Activated CD4-positive, alpha-beta T cell treated with anti-CD3 and anti-CD28 coated beads, Interleukin-2, amount 50 U/mL, for 4 hours (primary cell): Measurements from ENCODE around the gene RNF7.
"Not testable (repeated sequence)": the region's sequence is repeated elsewhere in the genome, so short reads cannot be mapped to it uniquely, and the experiment has no call there.

Source experiments
- DNase-seq, 2 experiments: peaks; one replicate each; pipeline ENCODE4 v3.0.0-alpha.2; 2020

Gene RNF7

DNA sequence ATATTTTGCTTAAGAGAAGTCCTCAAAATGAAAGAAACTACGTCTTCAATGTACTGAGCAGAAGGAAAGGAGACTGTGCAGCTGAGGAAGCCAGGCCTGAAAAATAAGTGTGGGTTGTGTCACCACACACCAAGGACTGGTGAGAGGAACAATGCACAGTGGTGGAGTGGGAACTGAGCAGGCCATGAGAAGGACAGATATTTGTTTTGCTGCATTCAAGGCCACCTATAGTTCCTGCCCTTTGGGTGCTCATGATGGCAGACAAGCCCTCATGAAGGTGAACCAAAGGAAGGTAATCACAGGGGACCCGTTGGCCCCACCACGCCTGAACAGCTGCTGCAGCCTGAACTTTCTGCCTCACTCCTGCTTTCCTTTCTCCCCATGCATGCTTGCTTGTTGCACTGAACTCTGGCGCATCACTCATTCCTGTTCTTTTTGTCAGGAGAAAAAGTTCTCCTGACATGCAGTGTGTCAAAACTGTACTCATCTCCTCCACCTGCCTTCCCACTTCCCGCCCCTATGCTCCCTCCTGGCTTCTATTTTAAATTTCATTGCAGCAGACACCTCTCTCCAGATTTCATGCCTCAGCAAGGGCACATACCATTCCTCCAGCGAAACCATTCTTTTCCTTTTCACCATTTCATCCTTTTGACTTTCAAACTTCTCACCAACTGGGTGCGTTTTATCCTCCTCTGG, 2.2 kb upstream of the RNF7 start:
- DNase-seq, result no peak

- no peak for DNase-seq
Observed at GRCh38 chr3:141737093-141737492, 1.0 kb upstream of the RNF7 start.

GRCh38 chr3:141737678-141738021, 448 bp upstream of the RNF7 start:
- no peak for DNase-seq

DNA sequence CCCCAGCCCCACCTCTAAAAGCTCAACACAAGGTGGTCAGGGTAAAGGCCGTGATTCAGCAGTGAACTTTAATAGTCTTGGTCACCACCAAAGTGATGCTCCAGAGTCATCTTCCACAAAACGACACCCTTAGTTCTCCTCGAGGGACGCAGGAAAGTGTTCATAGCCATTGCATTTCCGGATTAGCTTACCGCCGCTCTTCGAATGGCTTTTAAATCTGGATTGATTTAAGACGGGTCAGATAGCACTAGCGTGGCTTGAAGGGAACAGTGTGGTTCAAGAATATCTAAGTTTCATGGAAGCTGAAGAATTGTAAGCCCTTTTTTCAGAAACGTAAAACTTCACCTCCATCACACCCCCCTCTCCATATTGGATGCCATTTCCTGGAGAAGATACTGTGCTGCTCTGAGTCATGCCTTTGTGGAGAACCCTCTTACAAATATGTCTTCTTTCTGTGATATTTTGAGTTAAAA, 829 bp downstream of the RNF7 start:
- no peak for DNase-seq

GRCh38 chr3:141739731-141740130, 1.6 kb downstream of the RNF7 start:
- DNase-seq, result no peak

- no peak for DNase-seq
Observed at GRCh38 chr3:141740349-141740748, 2.3 kb downstream of the RNF7 start.

DNA sequence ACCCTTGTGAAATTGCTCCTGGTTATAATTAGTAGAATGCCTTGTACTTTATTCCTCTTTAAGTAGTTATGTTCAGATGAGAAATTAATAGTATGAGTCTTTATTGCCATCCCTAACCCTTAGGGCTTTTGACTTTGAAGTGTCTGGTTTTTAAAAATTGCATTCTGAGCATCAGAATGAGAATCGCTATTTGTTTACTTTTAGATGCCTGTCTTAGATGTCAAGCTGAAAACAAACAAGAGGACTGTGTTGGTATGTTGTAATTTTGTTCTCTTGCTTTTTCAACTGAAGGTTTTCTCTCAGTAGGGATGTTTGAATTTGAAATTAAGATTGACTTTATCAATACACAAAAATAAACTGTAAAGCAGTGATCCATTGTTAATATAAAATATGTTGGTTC, 5.2 kb downstream of the RNF7 start:
- DNase-seq, result no peak

DNA sequence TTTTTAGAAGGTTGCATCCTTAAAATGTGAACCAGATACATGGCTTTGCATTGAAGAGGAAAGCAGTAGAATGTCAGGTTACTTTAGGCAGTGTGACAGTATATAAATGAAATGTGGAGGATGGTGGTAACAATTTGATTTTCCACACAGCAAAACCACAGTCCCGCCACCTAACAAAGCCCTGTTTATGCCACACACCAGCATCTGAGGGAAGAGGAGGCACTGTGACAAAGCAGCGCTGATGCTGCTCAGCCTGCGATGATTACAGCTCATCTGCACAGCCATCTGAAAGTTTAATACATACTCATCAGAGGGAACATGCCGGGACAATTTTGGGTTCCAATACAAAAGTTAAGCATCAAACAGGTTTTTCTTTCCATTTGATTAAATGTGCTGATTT, 8.9 kb downstream of the RNF7 start:
- DNase-seq, result no peak

- no peak for DNase-seq
Observed at GRCh38 chr3:141753399-141753798, 15.3 kb downstream of the RNF7 start.

DNA sequence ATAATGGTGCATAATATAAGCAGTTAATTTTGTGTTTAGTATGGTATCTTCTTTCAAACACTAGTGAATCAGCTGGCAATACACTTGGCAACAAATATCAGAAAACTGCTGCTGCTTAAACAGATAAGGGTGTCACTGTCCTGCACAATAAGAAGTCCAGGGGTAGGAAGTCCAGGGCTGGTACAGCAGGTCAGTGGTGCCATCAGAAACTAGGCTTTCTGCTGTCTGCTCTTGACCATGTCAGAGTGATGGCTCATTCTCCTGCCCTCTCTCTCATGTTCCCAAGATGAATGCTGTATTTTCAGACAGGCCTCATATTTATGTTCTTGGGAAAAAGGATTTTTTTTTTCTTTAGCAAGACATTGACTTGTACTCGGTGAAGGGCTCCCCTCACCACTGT, 15.9 kb downstream of the RNF7 start:
- DNase-seq, result no peak

DNA sequence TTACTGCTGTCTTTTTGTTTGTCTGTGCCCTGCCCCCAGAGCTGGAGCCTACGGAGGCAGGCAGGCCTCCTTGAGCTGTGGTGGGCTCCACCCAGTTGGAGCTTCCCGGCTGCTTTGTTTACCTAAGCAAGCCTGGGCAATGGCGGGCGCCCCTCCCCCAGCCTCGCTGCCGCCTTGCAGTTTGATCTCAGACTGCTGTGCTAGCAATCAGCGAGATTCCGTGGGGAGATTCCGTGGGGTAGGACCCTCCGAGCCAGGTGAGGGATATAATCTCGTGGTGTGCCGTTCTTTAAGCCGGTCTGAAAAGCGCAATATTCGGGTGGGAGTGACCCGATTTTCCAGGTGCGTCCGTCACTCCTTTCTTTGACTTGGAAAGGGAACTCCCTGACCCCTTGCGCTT, 24.5 kb downstream of the RNF7 start:
- not testable (repeated sequence) for DNase-seq

GRCh38 chr3:141763088-141763750, 25.1 kb downstream of the RNF7 start, which contains the start of gene GRK7:
TSS of gene GRK7 (plus strand) at chr3:141763408. CDS start at chr3:141778285, 14,877 bp downstream.
- DNase-seq, result no peak

DNA sequence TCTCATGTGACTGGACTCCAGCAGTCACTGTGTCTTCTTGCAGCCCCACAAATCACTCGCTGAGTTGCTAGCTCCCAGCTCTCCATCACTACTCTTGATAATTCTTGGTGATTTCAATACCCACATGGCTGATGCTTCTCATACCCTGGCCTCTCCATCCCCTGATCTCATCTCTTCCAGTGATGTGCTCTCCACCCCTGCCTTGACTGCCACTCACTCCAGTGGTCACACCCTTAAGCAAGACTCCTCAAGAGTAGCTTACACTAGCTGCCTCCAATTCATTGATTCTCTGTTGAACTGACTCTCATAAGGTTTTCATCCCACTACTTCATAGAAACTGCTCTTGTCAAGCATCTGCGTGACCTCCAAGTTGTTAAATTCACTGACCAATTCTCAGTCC, 25.9 kb downstream of the RNF7 start:
- no peak for DNase-seq

- no peak for DNase-seq
Observed at GRCh38 chr3:141764465-141764864, 26.4 kb downstream of the RNF7 start.

- DNase-seq, result no peak
Observed at GRCh38 chr3:141764986-141765385, 26.9 kb downstream of the RNF7 start.

DNA sequence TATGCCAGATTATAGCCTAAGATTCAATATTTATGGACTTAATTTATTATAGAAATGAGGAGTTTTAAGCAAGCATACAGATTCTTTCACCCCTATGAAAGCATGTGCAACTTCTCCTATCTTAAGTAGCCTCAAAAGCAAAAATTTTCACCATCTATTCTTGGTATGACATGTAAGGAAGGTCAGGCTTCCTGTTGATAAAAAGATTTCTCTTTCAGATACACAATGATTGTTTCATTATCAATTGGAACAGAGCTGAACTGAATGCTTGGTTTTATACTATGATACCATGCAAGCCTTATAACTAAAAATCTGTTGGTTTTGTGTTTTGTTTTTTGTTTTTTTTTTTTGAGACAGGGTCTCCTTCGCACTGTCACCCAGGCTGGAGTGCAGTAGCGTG, 29.0 kb downstream of the RNF7 start:
- DNase-seq, result no peak

DNA sequence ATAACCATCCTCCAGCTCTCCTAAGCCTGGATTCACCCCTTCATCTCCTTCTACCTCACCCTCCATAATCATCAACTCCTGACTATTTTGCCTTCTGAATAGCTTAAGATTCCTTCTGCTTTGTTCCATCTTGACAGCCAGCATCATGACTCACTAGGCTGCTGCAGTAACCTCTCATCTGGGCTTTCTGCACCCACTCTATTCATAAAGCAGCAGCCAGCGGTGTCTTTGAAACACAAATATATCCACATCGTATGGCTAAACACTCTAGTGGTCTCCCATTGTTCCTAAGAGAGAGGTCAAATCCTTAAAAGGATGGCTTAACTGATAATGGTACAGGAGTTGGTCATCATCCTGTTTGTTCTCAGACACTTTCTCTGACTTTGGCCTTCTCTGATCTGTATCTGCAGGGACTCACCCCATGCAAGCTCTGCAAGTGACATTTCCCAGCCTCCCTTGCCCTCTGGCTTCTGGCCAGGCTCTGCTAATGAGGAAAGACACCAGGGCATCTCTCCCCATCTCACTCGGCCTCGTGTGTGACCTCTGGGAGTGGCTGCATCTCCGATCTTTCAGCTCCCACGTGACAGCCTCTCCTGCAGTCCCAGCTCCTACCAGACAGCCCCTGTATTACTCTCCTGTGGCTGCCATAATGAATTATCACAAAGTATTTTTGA, 31.3 kb downstream of the RNF7 start:
- DNase-seq, result no peak

DNA sequence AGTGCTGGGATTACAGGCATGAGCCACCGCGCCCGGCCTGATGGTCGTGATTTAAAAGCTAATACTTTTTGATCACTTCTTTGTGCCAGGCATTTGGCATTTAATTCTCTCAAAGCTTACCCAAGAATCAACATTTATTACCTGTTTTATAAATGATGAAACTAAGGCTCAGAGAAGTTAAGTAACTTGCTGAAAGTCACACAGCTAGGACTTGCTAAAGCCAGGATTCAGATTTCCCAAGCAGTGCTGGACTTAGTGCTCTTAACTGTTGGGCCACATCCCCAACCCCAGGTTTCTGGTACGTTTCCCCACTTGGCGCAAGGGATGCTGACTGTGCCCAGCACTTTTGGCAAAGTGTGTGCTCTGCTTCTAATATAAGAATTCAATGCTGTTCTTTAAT, 35.6 kb downstream of the RNF7 start:
- no peak for DNase-seq

GRCh38 chr3:141776376-141776775, 38.3 kb downstream of the RNF7 start:
- no peak for DNase-seq

- no peak for DNase-seq
Observed at GRCh38 chr3:141776885-141777284, 38.8 kb downstream of the RNF7 start.

GRCh38 chr3:141777957-141778813, 40.1 kb downstream of the RNF7 start:
- no peak for DNase-seq

GRCh38 chr3:141779667-141780066, 41.6 kb downstream of the RNF7 start:
- DNase-seq, result no peak

DNA sequence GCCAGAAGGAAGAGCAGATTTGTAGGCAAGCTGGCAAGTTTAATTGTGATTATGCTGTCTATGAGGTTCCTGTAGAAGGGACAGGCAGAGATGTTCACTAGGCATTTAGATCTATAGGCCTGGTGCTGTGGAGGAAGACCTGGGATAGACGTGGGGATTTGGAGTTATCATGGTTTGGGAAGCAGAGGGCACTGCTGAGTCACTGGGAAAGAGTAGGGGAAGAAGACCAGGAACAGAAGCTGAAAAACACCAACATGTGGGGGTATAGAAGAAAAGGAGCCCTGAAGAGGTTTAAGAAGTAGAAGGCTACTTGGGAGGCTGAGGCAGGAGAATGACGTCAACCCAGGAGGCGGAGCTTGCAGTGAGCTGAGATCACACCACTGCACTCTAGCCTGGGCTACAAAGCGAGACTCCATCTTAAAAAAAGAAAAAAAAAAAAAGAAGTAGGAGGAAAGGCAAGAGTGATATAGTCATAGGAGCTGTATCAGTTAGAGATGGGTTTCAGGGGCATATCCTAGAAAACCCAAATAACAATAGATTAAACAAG, 44.4 kb downstream of the RNF7 start:
- DNase-seq, result no peak
